ENCODE data around the gene FGFR3. TPM values are rescaled to one million over a fixed set of nuclear protein-coding genes. Genes with fewer than 3 reads are reported as not detected.

The FGFR3 gene
- total RNA-seq, 1 experiment from 2014 or later, result 0.03 TPM

Other genes starting within 250 kb of the FGFR3 start
- gene FAM53A, start 109.0 kb upstream of the FGFR3 start, total RNA-seq (2014; rRNA removed; shearing (Covaris generic)), result 1.7 and 2.1 TPM in 2 replicates
- gene SLBP, start 81.0 kb upstream of the FGFR3 start, total RNA-seq (2014; rRNA removed; shearing (Covaris generic)), result 81.9 and 86.1 TPM in 2 replicates
- 27.1 and 27.2 TPM in 2 replicates for gene TMEM129, start 72.0 kb upstream of the FGFR3 start, total RNA-seq (2014; rRNA removed; shearing (Covaris generic))
- gene TACC3, start 71.8 kb upstream of the FGFR3 start, total RNA-seq (2014; rRNA removed; shearing (Covaris generic)), result 9.7 and 13.7 TPM in 2 replicates
- gene LETM1, start 62.9 kb downstream of the FGFR3 start, total RNA-seq (2014; rRNA removed; shearing (Covaris generic)), result 42.3 and 45.9 TPM in 2 replicates
- 24.8 and 25.9 TPM in 2 replicates for gene NSD2, start 78.1 kb downstream of the FGFR3 start, total RNA-seq (2014; rRNA removed; shearing (Covaris generic))
- 14.7 and 17.0 TPM in 2 replicates for gene NELFA, start 215.7 kb downstream of the FGFR3 start, total RNA-seq (2014; rRNA removed; shearing (Covaris generic))